ENCODE results near the gene ARRB1.
"Not testable (repeated sequence)": the region's sequence is repeated elsewhere in the genome, so short reads cannot be mapped to it uniquely, and the experiment has no call there.

ARRB1 gene

DNA sequence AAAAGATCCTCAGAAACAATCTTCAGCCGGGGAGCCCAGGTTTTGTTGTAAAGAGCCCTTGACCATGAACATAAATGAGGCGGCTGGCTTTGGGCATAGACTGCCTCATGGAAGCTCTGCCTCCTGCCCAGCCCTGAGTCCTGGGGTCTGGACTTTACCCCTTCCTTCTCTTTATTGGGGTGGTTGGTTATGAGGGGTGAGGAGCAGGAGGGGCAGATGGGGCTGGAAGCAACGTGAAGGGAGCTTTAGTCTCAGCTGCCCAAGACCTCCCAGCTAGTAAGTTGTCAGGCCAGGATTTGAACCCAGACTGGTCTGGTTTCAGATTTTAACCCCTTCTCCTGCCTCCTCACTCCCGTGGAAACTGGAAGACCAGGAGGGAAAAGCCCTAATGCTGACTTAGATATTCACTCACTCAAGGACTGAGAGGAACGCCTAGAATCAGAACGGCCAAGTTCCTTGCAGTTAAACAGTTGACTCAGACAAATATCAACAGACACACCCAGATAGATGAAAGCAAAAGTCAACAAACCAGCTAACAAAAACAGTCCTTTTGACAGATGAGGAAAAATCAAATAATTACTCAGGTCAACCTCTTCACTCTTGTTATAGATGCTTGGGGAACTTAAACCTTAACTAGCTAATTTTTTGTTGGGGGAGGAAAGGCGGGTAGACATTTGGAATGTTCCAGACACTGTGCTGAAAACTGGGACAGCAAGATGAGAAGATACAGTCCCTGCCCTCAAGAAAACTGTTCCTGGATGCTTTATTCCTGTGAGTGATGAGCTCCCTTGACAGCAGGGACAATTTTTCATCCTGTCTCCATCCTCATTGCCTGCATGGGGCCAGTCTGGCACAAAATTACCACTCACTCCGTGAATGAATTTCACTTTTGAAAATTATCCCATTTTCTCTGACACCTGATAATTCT lies 20.8 kb upstream of the ARRB1 start:
- DNase-seq, result peak; percentile 43

DNA sequence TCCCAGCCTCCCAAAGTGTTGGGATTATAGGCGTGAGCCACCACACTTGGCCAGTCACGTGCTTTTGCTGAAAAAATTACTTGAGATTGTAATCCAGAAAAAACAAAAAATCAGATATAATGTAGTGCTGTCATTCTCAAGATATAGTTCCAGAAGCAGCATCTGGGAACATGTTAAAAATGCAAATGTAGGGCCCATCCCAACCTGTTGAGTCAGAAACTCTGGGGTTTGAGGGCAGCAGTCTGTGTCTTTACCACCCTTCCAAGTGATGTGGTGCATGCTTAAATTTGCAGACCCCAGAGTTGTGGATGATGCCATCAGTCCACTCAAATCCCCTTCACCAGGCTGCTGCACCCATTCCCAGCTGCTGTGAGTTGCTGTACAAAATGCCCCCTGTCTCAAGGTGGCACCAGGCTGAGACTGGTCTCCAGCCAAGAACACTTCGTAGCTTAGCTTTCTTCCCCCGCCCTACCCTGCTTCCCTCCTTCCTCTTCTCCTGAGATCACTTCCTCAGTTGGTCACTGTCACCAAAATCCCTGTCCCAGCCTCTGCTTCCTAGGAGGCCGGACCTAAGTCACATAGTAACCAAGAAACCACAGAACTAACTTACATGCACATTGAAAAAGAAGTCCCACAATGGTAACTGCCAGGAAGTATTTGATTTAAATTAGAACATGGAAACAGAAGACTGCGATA lies 18.2 kb upstream of the ARRB1 start:
- DNase-seq, result no peak

DNA sequence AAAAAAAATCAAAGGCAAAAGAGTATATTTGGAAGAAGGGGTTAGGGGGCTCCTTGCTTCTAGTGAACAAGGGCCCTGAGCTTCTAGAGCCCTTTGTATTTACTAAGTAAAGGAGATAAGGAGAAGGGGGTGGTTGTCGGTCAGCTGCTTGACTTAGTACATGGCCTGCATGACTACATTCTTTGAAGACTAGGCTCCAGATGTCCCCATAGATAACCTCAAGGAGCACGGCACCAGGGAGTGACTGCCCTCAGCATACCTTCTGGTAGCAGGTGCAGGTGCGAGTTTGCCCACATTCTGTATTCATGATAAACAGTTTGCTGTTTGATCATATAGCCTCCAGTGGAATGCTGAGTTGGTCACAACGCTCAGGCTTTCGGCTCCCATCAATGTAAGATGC lies 15.4 kb upstream of the ARRB1 start:
- DNase-seq, result not testable (repeated sequence)

DNA sequence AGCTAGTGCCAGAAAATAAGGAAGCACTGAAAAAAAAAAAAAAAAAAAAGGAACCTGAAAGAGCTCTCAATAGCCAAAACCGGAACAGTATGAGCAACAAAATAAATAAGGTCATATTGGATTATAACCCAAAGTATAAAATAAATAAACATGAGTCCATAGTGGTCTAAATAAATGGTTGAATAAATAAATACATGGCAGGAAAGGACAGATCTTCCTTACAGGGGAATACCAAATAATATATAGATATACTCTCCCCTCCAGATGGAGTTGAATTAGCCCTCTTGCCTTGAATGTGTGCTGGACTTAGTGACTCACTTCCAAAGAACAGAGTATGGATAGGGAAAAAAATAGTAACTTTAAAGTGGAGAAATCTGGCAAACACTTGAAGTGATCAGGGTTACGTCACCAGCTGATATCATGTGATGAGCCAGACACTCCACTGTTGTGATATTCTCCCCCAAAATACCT lies 14.3 kb upstream of the ARRB1 start:
- no peak for DNase-seq

DNA sequence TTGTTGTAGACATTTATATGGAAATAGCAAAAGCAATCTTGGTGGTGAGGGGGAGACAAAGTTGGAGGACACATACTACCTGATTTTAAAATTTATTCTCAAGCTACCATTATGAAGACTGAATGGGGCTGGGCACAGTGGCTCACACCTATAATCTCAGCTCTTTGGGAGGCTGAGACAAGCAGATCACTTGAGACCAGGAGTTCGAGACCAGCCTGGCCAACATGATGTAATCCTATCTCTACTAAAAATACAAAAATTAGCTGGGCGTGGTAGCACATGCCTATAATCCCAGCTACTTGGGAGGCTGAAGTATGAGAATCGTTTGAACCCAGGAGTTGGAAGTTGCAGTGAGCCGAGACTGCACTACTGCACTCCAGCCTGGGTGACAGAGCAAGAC lies 10.8 kb upstream of the ARRB1 start:
- not testable (repeated sequence) for DNase-seq

DNA sequence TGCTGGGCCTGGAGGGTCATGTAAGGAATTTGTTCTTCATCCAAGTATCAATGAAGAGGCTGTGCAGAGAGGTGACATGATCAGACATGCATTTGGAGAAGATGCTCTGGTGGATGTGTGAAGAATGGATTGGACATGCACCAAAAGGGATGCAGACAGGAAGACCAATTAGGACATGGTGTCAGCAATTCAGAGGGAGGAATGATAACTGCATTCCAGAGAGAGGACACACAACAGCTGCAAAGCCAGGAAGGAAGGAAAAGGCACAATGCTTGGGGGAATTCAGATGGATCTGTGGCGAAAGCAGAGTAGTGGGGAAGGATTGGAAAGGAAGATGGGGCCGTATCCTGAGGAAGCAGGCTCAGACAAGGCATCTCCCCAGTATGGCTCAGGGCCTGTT lies 5.2 kb upstream of the ARRB1 start:
- DNase-seq, result no peak

DNA sequence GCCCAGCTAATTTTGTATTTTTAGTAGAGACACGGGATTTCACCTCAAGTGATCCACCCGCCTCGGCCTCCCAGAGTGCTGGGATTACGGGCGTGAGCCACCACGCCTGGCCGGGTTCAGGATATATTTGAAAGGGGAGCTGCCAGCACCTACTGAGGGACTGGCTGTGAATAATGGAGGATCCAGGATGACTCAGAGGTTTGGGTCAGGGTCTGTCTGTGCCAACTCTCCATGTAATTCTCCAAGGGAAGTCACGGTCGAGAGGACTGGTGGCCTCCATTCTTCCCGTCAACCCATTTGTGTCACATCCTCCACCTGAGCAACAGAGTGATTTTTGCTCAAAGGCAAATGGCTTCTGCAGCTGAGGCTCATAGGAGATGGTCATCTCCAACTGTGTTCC lies 3.6 kb upstream of the ARRB1 start:
- no peak for DNase-seq

DNA sequence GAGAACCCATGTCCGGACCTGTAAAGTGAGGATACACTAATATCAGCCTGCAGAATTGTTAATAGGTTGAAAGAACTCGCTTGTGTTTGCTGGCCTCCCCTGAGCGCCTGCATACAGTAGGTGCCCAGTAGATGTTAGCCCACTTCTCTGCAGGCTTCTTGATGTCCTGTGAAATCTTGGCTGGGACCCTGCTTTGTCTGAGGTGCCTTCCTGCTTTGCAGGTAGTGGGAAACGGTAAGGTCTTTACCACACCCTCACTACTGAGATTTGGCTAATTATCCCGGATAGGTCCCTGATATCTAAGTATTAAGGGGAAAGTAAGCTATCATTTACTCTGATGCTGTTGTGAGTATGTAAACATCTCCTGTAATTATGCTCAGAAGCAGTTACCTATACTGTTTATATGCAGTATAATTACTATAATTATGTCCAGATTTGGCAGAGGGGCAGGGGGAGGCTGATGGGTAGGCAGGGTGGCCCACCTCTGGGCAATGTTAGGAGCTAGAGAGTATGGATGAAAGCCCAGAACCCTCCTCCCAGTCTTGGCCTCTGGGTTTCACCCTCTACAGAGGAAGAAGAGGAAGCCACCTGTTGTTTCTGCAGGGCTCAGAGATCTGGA lies 1.2 kb upstream of the ARRB1 start:
- no peak for DNase-seq

DNA sequence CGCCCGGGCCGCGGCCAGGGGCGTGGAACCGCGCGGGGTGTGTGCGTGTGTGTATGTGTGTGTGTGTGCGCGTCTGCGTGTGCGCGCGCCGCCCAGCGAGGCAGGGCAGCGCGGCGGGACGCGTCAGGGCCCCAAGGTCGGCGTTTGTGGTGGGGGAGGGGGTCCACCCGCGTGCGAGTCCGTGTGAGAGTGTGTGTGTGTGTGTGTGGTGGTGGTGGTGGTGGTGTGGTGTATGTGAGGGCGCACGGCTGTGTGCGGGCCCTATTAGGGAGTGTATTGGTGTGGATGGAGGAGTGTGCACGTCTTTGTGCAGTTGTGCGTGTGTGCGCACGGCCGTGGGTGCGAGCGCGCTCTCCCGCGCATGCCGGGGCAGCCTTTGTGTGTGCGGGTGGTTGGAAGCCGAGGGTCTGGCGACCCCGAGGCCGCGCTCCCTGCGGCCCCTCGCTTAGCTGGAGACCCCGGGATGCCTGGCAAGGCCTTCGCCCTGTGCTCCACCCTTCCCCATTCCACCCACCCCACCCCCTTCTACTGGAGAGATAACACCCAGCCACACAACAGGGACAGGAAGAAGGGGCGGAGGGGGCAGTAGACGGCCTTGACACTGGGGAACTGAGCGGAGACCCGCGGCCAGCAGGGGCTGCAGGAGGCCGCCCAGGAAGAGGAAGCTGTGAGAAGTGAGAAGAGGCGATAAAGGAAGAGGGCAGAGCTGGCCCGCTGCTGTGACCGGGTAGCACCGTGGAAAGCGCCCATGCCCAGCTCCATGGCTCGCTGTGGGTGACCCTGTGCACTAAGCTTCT lies 528 bp upstream of the ARRB1 start:
- DNase-seq, result no peak

DNA sequence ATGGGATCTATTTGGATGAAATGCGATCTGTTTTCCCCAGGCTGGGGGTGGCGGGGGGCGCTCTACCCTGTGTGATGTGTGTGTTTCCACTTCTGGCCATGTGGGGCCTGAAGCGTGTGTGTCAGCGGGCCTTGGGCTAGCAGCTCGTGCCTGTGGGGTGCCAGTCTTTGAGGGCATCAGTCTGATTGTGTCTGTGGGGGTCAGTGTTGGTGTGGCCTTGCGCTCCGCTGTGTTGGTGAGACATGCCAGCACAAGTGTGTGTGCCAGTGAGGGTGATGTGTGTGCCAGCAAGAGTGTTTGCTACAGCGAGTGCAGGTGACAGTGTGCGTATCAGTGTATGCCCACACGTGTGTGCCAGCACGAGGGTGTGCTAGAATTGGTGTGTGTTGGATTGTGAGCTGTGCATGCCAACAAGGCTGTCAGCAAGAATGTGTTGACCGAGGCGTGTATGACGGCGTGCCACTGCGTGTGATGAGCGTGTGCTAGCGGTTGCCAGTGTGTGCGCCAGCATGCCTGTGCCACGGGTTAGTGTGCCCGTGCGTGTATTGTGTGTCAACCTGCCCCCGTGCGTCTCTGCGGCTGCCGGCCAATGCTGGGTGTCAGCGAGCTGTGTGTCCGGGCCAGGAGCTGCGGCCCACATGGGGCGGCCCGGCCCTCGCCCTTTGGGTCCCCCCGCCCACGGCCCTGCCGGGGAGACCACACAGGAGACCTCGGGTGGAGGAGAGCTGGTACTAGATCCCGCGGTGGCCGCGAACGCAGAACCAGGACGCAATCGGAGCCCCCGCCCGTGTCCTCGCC lies 519 bp downstream of the ARRB1 start:
- DNase-seq, result no peak

DNA sequence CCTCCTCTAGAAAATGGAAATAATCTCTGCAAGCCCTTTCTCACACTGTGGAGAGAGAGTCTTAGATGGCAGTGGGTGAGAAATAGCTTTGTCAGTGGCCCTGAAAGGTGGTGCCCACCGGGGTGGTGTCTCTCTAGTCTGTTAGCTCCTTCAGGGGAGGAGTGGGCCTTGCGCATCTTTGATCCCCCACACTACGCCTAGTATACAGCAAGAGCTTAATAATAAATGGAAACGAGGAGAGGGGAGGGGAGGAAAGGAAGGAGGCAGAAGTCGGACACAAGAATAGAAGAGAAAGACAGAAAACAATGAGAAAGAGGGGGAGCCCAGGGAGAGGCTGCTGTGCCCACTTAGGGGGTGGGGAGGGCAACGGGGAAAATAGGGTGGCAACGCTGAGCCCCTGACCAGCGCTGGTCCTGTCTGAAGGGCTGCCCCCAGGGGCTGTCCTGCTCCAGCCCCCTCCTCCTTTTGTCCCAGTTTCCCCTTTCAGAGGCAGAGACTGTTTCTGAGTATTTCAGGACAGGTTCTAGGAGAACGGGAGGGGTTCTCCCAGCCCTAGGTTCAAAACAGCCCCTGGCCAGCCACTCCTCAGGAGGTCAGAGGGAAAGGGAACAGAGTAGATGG lies 1.2 kb downstream of the ARRB1 start:
- DNase-seq, result no peak

DNA sequence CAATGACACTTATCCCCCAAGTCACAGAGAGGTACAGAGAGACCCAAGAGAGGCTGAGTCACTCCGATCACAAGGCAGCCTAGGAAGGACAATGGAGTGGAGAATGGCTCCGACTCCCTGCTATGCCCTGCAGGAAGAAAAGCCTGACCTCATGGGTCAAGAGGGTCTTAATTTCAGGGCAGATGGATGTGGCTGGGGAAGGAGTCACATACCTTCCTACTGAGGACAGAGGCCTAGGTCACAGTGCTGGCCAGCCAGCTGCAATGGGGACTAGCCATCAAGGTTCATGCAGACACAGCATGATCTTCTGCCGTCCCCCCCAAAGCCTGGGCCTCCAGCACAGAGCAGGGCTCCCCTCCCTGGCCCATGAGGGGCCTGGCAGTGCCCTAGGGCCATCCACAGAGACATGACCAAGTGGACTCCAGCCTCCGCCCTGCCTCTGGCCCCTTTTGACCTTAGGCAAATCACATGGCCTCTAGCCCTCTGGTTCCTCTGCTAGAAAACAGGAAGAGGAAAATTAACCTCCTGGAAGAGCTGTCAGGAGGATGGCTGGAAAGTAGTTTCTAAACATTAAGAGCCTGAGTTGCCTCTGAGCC lies 1.8 kb downstream of the ARRB1 start:
- DNase-seq, result no peak

DNA sequence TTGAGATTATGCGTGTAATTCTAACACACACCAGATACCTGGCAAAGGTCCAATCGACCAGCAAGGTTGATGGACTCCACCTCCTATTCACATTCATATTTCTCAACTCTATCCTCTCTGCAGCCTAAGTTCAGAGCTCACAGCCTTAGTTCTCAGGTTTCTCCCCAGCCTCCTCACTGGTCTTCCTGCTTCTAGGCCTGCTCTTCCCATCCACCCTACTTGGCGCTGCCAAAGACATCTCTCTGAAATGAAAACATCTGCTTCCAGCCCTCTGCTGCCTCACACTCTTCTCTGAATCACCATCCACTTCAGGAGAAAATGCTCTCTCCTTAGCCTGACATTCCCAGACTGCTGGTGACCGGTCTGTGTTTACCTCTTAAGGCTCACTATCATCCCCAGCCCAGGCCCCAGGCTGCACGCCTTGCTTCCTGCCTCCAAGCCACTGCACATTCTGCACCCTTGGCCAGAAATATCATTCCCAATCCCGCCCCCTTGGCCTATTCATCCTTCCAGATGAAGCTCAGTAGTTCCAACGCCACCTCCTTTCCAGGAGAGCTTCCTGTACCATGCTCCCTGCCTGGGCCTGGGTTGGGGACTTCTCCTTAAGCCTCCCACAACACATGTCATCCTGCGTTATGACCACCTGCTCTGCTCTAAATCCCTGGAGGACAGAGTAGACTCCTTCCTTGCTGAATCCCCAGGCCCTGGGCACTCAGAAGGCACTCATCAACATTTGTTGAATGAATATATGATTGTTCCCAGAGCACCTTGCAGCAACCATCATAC lies 3.5 kb downstream of the ARRB1 start:
- DNase-seq, result peak; percentile 17

DNA sequence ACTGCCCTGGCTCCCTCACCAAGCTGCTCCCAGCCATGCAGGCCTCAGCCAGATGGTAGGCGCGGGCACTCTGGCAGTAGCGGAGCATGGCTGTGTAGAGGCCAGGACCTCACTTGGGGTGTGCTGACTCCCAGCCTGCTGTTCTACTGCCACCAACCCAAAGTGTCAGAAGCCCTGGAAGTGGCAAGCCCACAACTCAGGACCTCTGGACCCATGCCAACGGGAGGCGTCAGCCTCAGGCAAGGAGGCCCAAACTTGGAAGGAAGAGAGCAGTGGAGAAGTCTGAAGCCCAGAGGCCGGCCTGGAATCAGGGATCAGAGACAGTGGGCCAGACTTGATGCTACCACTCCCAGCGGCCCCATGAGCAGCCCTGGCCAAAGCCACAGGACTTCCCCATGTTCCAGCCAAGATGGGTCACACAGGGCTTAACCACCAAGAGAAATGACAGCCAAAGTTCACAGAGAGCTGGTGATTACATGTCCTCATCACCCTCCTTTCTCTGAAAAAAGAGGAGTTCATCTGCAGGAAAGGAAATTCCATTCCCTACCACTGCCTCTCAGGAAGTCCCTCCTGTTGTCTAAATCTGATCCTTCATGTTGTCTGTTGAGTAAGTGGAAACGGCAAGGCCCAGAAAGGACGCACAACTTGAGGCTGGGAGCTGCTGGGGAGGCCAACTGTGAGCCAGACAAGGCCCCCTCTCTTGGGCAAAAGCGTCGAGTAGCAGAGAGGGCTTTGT lies 4.4 kb downstream of the ARRB1 start:
- no peak for DNase-seq

DNA sequence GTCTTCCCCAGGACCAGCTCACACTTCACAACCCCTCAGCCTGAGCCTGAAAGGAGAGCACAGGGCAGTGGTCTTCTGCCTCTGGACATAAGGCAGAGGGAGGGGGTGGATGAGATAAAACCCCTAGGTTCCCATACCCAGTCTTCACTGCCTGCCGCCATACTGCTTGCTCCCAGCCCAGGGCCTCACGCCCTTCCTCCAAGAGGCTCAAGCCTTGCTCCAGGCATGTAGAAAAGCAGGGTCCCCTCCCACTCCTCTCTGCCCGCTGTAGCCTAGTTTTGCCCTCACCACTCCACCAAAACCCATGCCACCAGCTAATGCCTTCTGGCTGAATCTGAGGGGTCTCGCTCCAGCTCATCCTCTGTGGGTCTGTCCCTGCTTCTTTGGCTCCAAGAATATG lies 5.2 kb downstream of the ARRB1 start:
- no peak for DNase-seq

DNA sequence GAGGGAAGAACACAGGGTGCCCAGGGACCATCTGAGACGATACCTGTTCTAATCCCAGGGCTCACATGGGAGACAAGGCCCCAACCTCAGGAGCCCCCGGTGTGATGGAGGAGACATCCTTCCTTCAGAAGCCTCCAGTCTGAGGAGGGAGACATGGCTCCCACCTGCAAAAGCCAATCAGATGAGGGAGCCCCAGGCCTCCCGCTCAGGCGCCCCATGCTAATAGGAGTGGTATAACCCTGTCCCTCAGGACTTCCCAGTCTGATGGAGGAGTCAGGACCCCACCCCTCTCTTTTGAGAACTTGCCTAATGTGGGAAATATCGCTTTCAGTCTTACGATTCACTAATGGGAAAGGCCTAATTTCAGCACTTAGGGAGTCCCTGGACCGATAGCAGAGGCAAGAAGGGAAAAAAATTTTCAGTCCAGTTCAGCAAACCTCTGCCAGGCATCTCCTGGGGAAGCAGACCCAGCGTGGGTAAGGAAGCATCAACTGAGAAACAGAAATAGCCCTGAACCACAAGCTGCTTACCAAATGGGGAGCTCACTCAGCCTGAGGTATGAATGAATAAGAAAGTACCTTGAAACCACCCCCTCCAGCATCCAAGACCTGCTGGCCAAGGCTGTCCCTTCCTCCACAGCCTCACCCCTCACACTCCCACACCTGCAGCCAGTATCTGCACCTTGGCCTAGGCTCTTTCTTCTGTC lies 5.9 kb downstream of the ARRB1 start:
- DNase-seq, result no peak

DNA sequence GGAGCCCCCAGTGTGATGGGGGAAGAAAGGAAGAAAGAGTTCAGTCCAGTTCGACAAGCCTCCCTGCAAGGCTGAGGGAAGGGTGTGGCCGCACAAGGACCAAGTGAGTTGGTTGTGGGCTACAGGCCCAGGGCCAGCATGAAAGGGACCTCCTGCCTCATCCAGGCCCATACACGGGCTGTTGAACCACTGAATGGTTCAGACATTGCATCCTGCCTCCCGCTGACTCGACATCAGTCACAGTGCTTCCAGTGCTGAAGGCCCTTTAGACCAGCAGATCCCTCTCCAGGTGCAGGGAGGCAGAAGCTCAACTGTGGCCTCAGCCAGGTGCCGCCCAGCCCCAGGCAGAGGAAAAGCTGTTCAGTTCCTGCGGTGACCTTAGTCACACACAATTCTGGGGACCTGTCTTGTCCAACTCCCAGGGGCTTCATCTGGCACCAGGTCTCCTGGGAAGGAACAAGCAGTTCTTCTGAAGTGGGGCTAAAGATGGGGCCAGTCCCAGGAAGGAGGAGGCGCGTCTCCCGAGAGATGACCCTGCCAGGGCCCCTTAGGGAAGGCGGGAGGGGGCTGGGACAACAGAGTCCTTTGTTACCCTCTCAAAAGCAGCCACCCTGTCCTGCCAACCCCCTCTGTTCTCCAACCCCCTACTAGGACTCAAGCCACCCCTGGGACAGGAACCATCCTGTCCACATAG lies 6.6 kb downstream of the ARRB1 start:
- DNase-seq, result peak; percentile 12

DNA sequence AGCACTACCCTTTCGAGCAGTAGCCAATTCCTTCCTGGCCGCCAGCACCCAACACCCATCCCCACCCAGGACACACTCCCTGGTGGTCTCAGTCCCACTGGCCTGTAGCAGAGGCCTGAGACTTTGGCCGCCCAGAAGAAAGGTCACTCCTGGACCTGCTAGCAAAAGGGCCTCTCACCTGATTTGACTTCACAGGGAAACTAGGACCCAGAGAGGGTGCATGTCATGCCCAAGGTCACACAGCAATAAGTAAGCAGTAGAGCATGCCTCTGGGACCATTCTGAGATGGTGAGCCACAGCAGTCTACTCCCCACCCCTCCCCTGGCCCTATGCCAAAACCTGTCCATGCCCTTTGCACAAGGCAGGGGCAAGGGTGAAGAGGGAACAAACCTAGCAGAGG lies 7.3 kb downstream of the ARRB1 start:
- DNase-seq, result no peak

Data from NCI-H345 (cell line).